HG02973 (cell line): ENCODE measurements around the gene SKAP2.

Source experiments
- ATAC-seq: cut with Tn5 transposase; IDR thresholded peaks from one replicate; pipeline ENCODE4 v1.9.1; 2021; ENCODE audit warnings: moderate library complexity; ENCODE audit not compliant: unreplicated experiment

SKAP2 gene

GRCh38 chr7:26864309-26865093, at the start of gene SKAP2:
SKAP2 (minus strand) TSS chr7:26864590; CDS start chr7:26864429, 161 bp downstream.
- ATAC-seq: peak; percentile 89

GRCh38 chr7:26912933-26913536, 48.6 kb upstream of the SKAP2 start:
- no peak for ATAC-seq

GRCh38 chr7:26912338-26912737, 47.9 kb upstream of the SKAP2 start:
- ATAC-seq: no peak

- no peak for ATAC-seq
These were observed 45.8 kb upstream of the SKAP2 start for GRCh38 chr7:26910221-26910620.

- no peak for ATAC-seq
These were observed 35.9 kb upstream of the SKAP2 start for GRCh38 chr7:26900251-26900650.

- ATAC-seq: no peak
These were observed 35.1 kb upstream of the SKAP2 start for GRCh38 chr7:26899519-26899918.

- no peak for ATAC-seq
These were observed 34.5 kb upstream of the SKAP2 start for GRCh38 chr7:26898891-26899290.

GRCh38 chr7:26897928-26898327, 33.5 kb upstream of the SKAP2 start:
- ATAC-seq: no peak

GRCh38 chr7:26891400-26892350, 27.3 kb upstream of the SKAP2 start:
- no peak for ATAC-seq

GRCh38 chr7:26880852-26881251, 16.5 kb upstream of the SKAP2 start:
- no peak for ATAC-seq

GRCh38 chr7:26879671-26880070, 15.3 kb upstream of the SKAP2 start:
- no peak for ATAC-seq

- ATAC-seq: no peak
These were observed 4.6 kb upstream of the SKAP2 start for GRCh38 chr7:26868841-26869495.

- ATAC-seq: peak; percentile 33
These were observed 651 bp upstream of the SKAP2 start for GRCh38 chr7:26865094-26865388.

GRCh38 chr7:26863518-26864308, 677 bp downstream of the SKAP2 start:
- peak; percentile 29 for ATAC-seq

- ATAC-seq: no peak
These were observed 1.6 kb downstream of the SKAP2 start for GRCh38 chr7:26862834-26863233.

GRCh38 chr7:26861050-26861449, 3.3 kb downstream of the SKAP2 start:
- ATAC-seq: no peak

GRCh38 chr7:26860361-26860760, 4.0 kb downstream of the SKAP2 start:
- no peak for ATAC-seq

- no peak for ATAC-seq
These were observed 4.7 kb downstream of the SKAP2 start for GRCh38 chr7:26859720-26860119.

GRCh38 chr7:26858735-26859134, 5.7 kb downstream of the SKAP2 start:
- no peak for ATAC-seq

GRCh38 chr7:26858241-26858715, 6.1 kb downstream of the SKAP2 start:
- no peak for ATAC-seq
